AG08396 (cell line): ENCODE data around the gene PGRMC2.

Experiments used
- DNase-seq: peaks from one replicate; pipeline ENCODE4 v3.0.0; 2012; ENCODE audit warnings: low spot score, mixed read lengths

The PGRMC2 gene, protein sequence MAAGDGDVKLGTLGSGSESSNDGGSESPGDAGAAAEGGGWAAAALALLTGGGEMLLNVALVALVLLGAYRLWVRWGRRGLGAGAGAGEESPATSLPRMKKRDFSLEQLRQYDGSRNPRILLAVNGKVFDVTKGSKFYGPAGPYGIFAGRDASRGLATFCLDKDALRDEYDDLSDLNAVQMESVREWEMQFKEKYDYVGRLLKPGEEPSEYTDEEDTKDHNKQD

DNA sequence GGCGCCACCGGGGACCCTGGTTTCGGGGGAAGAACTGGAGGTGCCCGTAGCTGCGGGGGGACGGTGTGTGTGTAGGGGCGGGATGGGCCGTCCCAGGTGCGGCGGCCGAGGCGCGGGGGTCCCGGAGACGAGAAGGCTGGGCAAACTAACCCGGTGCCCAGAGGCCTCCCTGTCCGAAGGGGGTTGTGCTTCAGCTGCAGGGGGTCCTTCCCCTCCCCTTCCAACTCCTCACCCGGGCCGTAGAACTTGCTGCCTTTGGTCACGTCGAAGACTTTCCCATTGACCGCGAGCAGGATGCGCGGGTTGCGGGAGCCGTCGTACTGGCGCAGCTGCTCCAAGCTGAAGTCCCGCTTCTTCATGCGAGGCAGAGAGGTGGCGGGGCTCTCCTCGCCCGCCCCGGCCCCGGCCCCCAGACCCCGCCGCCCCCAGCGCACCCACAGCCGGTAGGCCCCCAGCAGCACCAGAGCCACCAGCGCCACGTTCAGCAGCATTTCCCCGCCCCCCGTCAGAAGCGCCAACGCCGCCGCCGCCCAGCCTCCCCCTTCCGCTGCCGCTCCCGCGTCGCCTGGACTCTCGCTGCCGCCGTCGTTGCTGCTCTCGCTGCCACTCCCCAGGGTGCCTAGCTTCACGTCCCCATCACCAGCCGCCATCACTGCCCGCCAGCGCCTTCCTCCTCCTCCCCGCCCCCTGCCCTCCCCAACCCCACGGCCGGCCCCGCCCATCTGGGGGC, at the start of gene PGRMC2:
Gene PGRMC2, minus strand, starts transcription at position 673 of the 730 bp plus-strand sequence. Its CDS starts 23 bp downstream, at position 650.
- DNase-seq, result no peak

DNA sequence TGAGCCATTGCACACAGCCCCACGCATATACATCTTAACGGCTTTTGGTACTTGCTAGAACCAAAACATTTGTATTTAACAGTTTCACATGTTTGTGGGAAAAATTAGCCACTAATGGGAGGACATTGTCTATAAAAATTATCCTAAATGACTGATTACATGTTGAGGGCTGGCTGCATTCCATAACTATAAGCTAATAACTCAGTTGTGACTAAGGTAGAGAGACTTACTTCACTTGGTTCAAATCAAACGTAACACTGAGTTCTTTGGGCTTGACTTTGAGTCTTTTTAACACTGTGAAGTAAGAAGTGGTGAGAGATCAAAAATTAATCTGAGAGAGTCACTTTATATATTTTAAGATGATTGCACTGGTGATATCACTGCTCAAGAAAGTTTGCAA, 47.9 kb upstream of the PGRMC2 start:
- no peak for DNase-seq

DNA sequence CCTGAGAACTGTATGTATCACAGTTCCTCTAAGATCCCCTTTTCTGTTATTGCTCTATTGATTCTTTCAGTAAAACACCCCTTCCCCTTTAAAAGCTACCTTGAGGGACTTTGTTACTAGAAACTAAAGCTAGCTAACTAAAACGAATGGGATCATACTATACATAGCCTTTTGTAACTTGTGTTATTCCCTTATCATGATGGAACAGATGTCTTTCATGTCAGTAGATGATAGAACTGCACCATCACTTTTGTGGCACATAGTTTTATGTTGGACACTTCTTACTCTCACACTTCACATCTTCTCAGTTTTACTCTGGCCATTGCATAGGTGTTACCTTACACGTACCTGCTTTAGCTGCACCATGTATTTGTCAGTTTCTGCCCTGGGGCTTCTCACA, 46.6 kb upstream of the PGRMC2 start:
- DNase-seq, result no peak

DNA sequence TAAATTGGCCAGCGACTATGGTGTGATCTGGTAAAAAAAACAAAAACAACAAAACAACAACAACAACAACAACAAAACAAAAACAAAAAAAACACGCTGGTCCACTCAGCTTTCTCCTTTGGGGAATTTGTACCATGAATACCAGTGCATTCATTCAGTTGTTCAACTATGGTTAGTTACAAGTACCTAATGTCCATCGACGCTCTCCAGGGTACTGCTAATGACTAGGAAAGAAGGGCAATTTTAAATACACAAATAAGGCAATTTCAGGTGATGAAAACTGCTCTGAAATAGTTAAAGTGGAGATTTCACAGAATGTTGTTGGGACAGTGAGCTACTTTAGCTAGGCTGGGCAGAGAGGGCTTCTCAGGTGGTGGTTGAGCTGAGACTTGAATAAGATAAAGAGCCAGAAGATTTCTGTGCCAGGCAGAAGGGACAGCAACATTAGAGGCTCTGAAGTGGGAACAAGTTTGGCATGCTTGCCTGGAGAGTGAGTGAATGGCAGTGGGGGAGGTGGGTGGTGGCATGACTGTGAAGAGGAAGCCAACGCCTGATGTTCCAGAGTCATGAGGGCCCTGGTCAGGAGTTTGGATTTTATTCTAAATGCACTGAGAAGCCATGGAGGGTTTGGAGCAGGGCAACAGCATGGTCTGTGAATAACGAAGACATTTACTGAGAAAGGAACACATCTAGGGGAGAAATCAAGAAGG, 45.9 kb upstream of the PGRMC2 start:
- no peak for DNase-seq

DNA sequence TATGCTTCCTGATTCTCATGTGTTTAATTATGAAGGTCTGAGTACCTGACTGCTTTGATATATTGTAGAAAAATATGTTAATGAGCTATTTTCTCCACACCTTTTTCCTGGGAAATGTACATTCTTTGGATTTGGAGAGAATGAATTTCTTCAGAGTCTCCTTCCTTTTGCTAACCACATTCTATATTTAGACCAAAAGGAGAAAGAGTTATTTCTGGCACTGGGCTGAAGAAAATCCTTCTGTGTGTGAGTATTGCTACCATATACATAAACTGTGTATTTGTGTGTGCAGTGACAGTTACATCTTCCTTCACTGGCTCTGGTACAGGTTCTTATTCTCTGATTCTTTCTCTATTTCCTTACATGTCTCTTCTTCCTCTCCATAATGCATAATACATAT, 44.5 kb upstream of the PGRMC2 start:
- no peak for DNase-seq

DNA sequence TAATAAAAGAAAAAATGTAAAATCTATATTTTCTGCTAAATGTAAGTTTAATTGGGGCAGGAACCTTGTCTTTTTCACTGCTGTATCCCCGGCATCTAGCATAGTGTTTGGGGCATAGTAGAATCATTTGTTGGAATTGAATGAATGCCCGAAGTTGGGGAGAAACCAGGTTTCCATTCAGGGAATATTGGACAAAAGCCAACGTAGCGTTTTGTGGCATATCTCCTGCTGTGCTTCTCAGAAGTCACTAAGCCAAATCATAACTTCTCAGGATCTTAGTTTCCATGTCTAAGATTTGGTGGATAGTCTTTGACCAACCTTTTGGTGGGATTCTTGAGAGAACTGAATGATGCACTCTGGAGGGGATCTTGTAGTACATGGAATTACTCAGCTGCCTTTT, 42.0 kb upstream of the PGRMC2 start:
- DNase-seq, result no peak

DNA sequence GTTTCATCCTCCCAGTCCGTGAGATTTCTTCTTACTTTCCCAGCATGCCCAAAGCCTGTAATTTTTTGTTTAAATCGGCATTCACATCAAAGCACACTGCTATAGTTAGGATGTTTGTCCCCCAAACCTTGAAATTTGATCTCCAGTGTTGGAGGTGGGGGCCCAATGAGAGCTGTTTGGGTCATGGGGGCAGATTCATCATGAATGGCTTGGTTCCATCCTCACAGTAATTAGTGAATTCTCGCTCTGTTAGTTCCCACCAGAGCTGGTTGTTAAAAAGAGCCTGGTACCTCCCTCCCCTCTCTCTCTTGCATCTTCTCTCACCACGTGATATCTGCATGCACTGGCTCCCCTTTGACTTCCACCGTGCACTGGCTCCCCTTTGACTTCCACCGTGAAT, 40.5 kb upstream of the PGRMC2 start:
- DNase-seq, result no peak

DNA sequence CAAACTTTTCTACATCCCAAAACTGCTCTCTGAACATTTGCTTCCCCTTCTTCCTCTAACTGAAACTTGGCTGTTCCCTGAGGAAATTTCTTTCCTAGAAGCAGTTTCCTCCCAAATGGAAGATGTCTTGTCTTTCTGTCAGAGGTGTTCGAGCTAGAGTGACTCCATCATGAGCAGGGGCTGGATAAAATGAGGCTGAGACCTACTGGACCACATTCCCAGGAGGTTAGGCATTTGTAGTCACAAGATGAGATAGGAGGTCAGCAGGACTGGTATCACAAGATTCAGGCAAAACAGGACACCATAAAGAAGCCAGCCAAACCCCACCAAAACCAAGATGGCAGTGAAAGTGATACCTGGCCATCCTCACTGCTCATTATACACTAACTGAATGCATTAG, 35.8 kb upstream of the PGRMC2 start:
- no peak for DNase-seq

DNA sequence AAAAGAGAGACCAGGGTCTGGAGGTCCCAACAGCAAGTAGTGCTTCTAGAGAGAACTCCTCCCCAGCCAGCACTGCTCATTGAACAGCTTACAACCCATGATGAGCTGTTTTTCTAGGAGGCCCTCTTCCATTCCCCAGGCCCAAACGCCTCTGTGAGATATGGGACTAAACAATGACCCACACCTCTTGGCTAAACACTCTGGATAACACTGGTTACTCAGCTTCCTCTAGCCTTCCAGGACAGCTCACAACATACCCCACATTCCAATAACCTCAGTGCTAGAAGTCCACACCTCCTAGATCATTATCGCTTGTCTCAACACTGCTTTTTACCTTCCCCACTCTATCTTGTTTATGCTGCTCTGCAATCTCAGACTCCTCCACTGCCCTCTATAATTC, 35.4 kb upstream of the PGRMC2 start:
- peak; percentile 27 for DNase-seq

DNA sequence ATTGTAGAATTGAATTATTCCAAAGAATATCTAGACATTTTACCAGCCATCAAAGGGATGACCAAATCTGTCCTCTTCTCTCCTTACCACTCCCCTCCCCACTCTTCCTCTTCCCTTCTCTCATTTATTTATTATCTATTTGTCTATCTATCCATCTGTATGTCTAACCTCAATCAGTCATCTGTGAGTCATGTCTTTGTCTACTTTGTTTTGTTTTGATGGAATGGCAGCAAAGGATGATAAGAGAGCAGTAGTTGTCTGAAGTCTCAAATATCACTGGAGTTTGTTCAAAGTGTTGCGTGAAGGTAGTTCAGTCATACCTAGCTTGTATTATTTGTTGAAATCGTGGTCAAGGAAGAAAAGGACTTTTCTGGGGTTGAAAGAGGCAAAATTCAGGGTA, 34.7 kb upstream of the PGRMC2 start:
- no peak for DNase-seq

DNA sequence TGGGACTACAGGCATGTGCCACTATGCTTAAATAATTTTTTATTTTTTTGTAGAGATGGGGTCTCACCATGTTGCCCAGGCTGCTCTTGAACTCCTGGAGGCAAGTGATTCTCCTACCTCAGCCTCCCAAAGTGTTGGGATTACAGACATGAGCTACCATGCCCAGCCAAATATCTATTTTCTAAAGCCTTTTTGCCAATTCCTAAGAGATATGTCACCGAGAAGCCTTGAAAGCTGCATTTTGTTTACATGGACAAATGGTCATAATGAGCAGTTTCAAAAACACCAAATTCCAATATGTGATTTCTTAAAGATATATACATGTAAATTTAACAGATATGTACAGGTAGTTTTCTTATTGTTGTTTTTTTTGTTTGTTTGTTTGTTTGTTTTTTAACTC, 33.0 kb upstream of the PGRMC2 start:
- no peak for DNase-seq

DNA sequence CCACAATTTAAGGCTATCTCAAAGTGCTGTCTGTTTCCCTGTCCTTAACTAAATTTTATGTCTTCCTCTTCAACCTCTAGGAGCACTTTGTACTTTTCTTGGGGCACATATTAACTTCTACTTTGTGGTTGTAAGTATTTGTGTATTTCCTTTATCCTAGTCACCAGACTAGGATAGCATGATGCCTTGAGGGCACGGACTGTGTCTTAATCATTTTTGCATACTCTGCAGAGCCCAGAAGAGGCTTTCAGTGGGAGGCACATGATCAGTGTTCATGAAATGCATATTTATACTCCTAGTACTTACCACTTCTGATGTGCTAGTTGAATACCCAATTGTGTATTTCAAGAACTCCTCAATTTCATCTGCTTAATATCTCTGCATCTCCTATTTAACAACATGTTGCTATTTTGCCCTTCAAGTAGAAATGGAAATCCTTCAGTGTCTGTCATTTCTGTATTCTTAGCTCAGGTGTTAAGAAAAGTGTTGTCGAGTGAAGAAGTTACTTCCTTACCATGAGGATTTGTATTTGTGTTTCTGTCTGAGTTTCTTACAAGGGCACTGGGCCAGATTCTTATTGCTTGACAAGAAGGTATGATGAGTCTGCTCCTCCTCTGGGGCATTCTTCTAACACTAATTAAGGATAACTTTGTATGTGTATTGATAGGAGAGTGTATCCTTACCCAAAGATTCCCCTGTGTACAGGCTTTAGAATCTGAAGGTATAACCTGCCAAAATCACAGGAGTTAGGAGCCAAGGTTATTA, 28.3 kb upstream of the PGRMC2 start:
- DNase-seq, result no peak

DNA sequence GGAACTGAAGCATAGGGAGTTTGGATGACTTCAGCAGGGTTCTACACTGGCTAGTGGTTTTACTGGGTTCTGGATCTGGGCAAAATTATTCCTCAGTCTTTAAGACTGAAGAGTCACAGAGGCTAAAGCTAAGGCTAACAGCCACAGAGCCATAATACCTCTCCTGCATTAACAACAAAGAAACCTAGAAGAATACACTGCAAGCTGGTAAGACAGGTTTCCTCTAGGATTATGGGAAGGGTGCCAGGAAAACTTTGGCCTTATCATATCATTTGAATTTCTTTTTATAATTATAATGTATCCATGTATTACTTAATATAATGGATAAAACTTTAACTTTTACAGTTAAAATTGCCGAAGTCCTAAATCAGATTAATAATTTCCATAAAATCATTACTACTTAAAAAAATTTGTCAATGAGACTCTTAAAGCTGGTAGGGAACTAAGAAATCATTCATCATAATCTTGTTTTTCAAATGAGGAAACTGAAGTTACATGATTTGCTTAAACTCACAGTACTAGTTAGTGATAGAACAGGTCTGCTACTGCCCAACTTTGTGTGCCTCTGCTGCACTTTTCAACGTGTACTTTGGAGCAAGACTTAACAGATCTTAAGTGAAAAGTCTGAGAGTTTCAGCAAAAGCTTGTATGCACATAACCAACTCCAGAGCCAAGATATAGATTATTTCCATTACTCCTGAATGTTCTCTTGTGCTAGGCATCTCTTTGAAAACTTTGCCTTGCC, 24.2 kb upstream of the PGRMC2 start:
- no peak for DNase-seq

DNA sequence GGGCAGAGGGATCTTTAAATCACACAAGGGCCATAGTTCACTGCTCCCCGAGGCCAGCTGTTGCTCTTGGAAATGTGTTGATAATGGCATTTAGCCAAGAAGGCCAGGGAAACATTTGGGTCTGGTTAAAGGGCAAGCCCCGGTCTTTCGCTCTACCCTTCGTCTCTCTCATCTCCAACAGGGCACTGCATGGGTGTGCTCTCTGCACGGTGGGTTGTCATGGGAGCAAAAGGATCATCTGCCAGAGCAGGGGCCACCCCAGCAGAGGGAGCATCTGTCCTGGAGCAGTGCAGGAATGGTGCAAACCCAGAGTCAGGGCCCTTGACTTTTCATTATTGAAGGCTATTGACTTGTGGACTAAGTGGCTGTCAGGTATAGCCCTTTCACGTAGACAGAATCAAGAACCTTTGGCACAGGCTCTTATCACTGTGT, 22.7 kb upstream of the PGRMC2 start:
- DNase-seq, result no peak

DNA sequence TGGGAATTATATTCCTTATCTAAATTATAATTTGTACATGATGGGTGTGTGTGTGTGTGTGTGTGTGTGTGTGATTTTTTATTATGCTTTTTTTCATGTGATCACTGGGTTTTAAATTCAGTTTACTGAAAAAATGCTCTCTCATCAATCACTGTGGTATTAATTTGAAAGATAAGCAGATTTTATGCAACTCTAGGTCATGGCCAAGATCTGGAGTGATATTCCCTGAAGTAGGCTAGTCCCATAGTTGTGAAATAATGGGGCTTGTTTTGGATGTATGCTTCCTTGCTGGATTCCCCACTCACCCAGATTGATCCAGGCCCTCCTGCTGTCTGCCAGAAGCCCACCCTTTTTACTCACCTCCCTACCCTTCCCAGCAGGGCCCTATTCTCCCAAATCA, 22.0 kb upstream of the PGRMC2 start:
- DNase-seq, result no peak

DNA sequence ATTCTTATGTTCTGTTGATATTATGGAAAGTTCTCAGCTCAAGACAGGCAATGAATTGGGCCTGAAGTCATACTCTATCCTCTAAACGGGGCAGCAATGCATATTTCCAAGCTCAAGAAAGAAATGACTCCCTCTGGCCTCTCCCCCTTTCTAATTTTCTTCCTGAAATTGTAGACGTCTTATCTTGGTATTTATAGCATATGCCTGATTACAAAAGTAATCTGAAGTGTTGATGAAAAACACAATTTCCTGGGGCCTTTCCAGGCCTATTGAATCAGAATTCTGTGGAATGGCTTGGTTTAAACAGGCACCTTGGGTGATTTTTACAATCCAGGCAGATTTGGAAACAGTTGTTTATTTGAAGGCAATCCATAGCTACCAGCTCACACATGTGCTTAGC, 21.4 kb upstream of the PGRMC2 start:
- DNase-seq, result no peak

DNA sequence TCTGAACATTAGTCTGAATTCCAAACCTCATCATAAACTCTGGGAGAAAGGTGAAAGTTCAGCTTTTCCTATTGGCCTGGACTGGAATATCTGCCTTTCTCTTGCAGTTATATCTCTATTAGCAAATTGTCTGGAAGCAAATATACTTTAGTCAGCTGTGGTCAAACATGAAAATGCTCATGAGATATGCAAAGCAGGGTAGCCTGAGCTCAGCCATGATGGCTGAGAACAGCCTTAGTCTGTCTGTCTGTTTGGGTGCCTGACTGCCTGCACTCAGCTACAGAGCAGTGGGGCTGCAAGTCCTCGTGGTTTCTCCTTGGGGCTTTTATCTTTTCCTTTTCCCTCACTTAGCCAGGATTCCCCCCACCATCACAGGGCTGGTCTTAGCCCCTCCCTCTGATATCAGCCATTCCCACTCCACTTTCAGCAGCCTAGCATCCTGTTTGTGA, 19.5 kb upstream of the PGRMC2 start:
- no peak for DNase-seq

DNA sequence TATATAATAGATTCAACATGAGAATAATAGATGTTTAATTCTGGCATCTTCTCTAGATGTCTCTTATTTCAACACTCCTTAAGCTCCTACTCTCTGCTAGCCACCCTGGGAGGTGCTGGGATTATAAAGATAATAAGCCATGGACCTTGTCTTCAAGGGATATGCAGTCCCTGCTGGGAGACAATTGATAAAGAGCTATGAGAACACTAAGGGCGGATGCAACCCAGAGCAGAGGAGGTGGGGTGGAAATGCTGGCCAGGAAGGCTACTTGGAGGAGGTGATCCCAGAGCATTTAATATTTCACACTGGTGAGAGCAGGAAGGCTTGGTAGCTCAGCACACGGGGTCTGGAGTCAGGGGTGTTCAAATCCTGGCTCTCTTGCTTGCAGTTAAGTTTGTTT, 18.3 kb upstream of the PGRMC2 start:
- no peak for DNase-seq

DNA sequence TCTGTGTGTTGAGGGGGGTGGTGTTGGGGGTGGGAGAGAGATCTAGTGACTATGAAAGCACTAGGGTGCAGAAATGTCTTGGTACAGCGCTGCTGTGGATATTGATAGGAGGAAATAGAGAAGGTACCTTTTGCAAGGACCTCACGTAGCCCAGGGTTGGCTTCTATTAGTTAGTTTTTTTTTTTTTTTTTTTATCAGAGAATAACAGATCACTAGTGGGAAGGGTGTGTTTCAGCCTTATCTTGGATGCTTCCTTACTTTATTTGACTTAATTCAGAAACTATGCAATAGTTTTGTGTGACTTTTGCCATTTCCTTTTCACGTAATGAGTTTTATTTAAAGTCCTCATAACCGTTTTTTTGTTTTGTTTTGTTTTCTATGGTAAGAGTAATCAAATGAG, 16.4 kb upstream of the PGRMC2 start:
- no peak for DNase-seq

DNA sequence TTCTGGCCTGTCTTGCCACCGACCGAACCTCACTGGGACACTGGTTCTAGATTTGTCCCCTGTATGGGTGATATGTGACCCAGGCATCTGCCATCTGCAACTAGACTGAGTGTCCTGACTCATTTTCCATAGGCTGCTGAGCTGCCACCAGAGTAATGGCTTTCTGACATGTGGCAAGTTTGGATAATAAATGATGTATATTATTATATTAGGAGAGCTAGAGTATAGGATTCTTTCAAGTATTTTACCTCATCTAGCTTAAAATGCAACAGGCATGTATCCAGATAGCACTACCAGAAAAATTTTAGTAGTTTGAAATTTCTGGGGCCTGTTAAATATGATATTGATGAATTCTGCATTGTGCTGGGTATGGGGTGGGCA, 15.8 kb upstream of the PGRMC2 start:
- no peak for DNase-seq

DNA sequence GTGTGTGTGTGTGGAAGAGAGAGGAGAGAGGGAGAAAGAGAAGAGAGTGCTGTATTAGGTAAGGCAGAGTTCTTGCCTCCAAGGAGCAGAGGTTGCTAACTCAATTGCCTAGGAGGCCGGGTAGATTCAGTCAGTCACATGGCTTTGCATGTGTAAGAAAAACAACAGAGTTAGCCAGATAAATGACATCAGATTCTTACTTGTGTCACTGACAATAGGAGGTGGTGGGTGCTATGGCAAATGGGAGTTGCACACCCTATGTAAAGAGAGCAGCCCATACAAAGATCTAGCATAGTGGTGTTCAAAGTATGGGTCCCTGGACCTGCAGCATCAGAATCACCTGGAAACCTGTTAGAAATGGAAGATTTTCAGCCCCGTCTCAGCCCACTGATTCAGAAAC, 14.4 kb upstream of the PGRMC2 start:
- DNase-seq, result no peak

DNA sequence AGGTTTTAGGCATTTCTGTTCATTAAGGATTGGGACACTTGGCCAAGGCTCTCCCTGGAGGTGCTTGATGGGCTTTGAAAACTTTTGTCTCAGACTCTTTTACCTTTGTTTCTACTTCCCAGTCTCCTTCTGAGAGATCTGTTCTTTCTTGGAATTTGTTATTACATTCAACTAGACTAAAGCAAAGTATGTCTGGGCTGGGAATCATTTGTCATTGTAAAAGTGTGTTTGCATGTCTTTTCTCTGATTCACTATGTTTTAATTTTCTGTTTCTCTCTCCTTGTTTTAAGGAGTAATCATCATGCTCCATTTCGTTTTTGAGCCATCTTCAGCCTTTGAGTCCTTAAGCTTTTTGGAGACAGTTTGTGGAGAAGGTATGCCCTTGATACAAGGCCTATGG, 12.2 kb upstream of the PGRMC2 start:
- DNase-seq, result no peak
